GM18502 (cell line): Measurements from ENCODE around the gene NPAS3.

Experiments used
- ATAC-seq: cut with Tn5 transposase; IDR thresholded peaks from one replicate; pipeline ENCODE4 v1.9.1; 2021; ENCODE audit warnings: mild to moderate bottlenecking; ENCODE audit not compliant: unreplicated experiment, poor library complexity

Gene NPAS3

GRCh38 chr14:32939254-32940065, 781 bp downstream of the NPAS3 start:
- ATAC-seq = peak; percentile 50

GRCh38 chr14:32940066-32940651, 1.5 kb downstream of the NPAS3 start:
- no peak for ATAC-seq

GRCh38 chr14:32940711-32941667, 2.3 kb downstream of the NPAS3 start:
- ATAC-seq = no peak

GRCh38 chr14:32941668-32942065, 3.0 kb downstream of the NPAS3 start:
- no peak for ATAC-seq

GRCh38 chr14:32947081-32947480, 8.4 kb downstream of the NPAS3 start:
- ATAC-seq = no peak

- no peak for ATAC-seq
Measured at GRCh38 chr14:32947792-32948191, 9.1 kb downstream of the NPAS3 start.

GRCh38 chr14:32950584-32950983, 11.9 kb downstream of the NPAS3 start:
- no peak for ATAC-seq

GRCh38 chr14:32967421-32967820, 28.7 kb downstream of the NPAS3 start:
- no peak for ATAC-seq

- no peak for ATAC-seq
Measured at GRCh38 chr14:32968972-32969544, 30.4 kb downstream of the NPAS3 start.

GRCh38 chr14:32977913-32978312, 39.2 kb downstream of the NPAS3 start:
- no peak for ATAC-seq

- no peak for ATAC-seq
Measured at GRCh38 chr14:32978691-32979255, 40.1 kb downstream of the NPAS3 start.

- no peak for ATAC-seq
Measured at GRCh38 chr14:32980178-32980901, 41.7 kb downstream of the NPAS3 start.

- no peak for ATAC-seq
Measured at GRCh38 chr14:32980902-32981501, 42.3 kb downstream of the NPAS3 start.

- ATAC-seq = no peak
Measured at GRCh38 chr14:32984241-32984930, 45.7 kb downstream of the NPAS3 start.

GRCh38 chr14:32985866-32986265, 47.2 kb downstream of the NPAS3 start:
- no peak for ATAC-seq

GRCh38 chr14:32986791-32987540, 48.3 kb downstream of the NPAS3 start:
- no peak for ATAC-seq

GRCh38 chr14:32991691-32992090, 53.0 kb downstream of the NPAS3 start:
- no peak for ATAC-seq

- ATAC-seq = no peak
Measured at GRCh38 chr14:32993921-32994320, 55.2 kb downstream of the NPAS3 start.
